Retinal pigment epithelial cell (primary cell): ENCODE results near the gene TBC1D9.
"Not testable (repeated sequence)": the region's sequence is repeated elsewhere in the genome, so short reads cannot be mapped to it uniquely, and the experiment has no call there.

Experiments
- DNase-seq: peaks from one replicate; pipeline ENCODE4 v3.0.0-alpha.2; 2010; ENCODE audit warnings: low read depth
- H3K4me3 ChIP-seq: 2 replicates; pipeline ENCODE4 v1.5.1; 2011; ENCODE audit warnings: mild to moderate bottlenecking, low read length, control low read depth, moderate library complexity
- CTCF ChIP-seq: conservative IDR thresholded peaks from 2 replicates; pipeline ENCODE4 v1.5.1; 2011; ENCODE audit warnings: low read depth, low read length, control low read depth, inconsistent platforms

The TBC1D9 gene

GRCh38 chr4:140790171-140790570 is 34.0 kb upstream of the TBC1D9 start:
- no peak overlapping the region for H3K4me3 ChIP-seq
- no peak for TF ChIP-seq CTCF
- no peak for DNase-seq

- no peak for TF ChIP-seq CTCF
- H3K4me3 ChIP-seq, result no peak overlapping the region
- DNase-seq, result no peak
These were observed 33.6 kb upstream of the TBC1D9 start for GRCh38 chr4:140789759-140790158.

GRCh38 chr4:140782787-140783186 is 26.6 kb upstream of the TBC1D9 start:
- DNase-seq, H3K4me3 ChIP-seq: not testable (repeated sequence)

- TF ChIP-seq CTCF, result no peak
- DNase-seq, result no peak
- no peak overlapping the region for H3K4me3 ChIP-seq
These were observed 25.4 kb upstream of the TBC1D9 start for GRCh38 chr4:140781596-140781995.

GRCh38 chr4:140777894-140778293 is 21.7 kb upstream of the TBC1D9 start:
- no peak overlapping the region for H3K4me3 ChIP-seq
- no peak for TF ChIP-seq CTCF
- no peak for DNase-seq

GRCh38 chr4:140777386-140777785 is 21.2 kb upstream of the TBC1D9 start:
- no peak for TF ChIP-seq CTCF
- DNase-seq, result no peak
- no peak overlapping the region for H3K4me3 ChIP-seq

- no peak for TF ChIP-seq CTCF
- no peak for DNase-seq
- H3K4me3 ChIP-seq, result no peak overlapping the region
These were observed 20.4 kb upstream of the TBC1D9 start for GRCh38 chr4:140776556-140776955.

GRCh38 chr4:140774956-140775355 is 18.8 kb upstream of the TBC1D9 start:
- no peak overlapping the region for H3K4me3 ChIP-seq
- no peak for TF ChIP-seq CTCF
- DNase-seq, result no peak
